Psoas muscle (tissue), 8 donors: ENCODE data around the gene EYS. TPM values are rescaled to one million over a fixed set of nuclear protein-coding genes. Genes with fewer than 3 reads are reported as not detected.

ENCODE experiments used
- ATAC-seq, 4 donors: fragments of 200-7000 bp; cut with Tn5 transposase; one replicate each; pipeline ENCODE4 v1.9.1; 2020; ENCODE audit warnings: moderate library complexity in 3 of 4, mild to moderate bottlenecking in 2 of 4
- DNase-seq, 2 donors: peaks; one replicate each; pipeline ENCODE4 v3.0.0-alpha.2; 2020
- H3K27ac ChIP-seq: fragments of 200-600 bp; one replicate; pipeline ENCODE4 v1.8.0; 2022
- H3K27me3 ChIP-seq, 3 donors: fragments of 200-600 bp in 1 of 3; one replicate each; pipeline versions ENCODE4 v1.6.1 to v1.8.0; 2013 to 2022; ENCODE audit warnings: low read length in 2 of 3, mild to moderate bottlenecking in 2 of 3, moderate library complexity in 1 of 3; ENCODE audit not compliant: insufficient read depth in 3 of 3
- H3K36me3 ChIP-seq, 2 donors: fragments of 200-600 bp in 1 of 2; one replicate each; pipeline versions ENCODE4 v1.6.1 to v1.8.0; 2013 to 2022; ENCODE audit warnings: low read depth in 1 of 2, mild to moderate bottlenecking in 1 of 2, moderate library complexity in 1 of 2; ENCODE audit not compliant: insufficient read depth in 1 of 2
- H3K4me1 ChIP-seq: fragments of 200-600 bp; one replicate; pipeline ENCODE4 v1.8.0; 2022
- H3K4me3 ChIP-seq: fragments of 200-600 bp; one replicate; pipeline ENCODE4 v1.8.0; 2022; ENCODE audit warnings: mild to moderate bottlenecking
- H3K9me3 ChIP-seq: fragments of 200-600 bp; one replicate; pipeline ENCODE4 v1.8.0; 2022
- whole genome bisulfite sequencing, 3 donors: extraction: QIAGEN DNeasy Blood & Tissue Kit; methylation state at CpG; one replicate each; pipeline versions ENCODE4 v1.1.6 to v1.1.7; 2013; 5-methylcytosine and 5-hydroxymethylcytosine counted together
- intact Hi-C, 2 donors: fragments of 100-400 bp; cut with DNase I; formaldehyde crosslinking; loops; one replicate each; pipeline versions ENCODE4 v1.11.0 to v1.14.2; 2022
- polyA plus RNA-seq, 3 donors: library from polyadenylated mRNA; stranded (reverse); fragments of 200-250 nt; gene quantifications; one replicate each; pipeline ENCODE4 v1.2.3, GENCODE V29; 2013
- total RNA-seq, 4 donors: library from RNA; stranded (reverse); fragmentation: NEBNext Ultra II Directional in 2 of 4; extraction: Animal tissue kit (Norgen Biotek cat#: 25700) in 2 of 4; gene quantifications; one replicate each; pipeline versions ENCODE4 v1.2.1 to v1.2.4, GENCODE V29; 2021 to 2023
- TF ChIP-seq, protein P1 (sequence below): fragments of 200-600 bp; IDR thresholded peaks from one replicate; pipeline ENCODE4 v1.8.0; 2022; ENCODE audit warnings: antibody characterized with exemption
- donor health status: healthy with polysubstance abuse.
- donor health status: DM: no; HTN: no; CAD: no; lungs with moderate emphysema.
- donor health status: Bipolar disorder and iron deficiency.
- donor health status: healthy.
- donor health status: DM: yes; HTN: yes; CAD: no.
- donor health status: DM: no; HTN: no; CAD: no.
- donor health status: DM: no; HTN: no; CAD: no.
- donor health status: DM: yes; HTN: yes; CAD: no.

EYS gene
- total and polyA plus RNA-seq, 7 donors: under 0.01 TPM; not detected in 6

DNA sequence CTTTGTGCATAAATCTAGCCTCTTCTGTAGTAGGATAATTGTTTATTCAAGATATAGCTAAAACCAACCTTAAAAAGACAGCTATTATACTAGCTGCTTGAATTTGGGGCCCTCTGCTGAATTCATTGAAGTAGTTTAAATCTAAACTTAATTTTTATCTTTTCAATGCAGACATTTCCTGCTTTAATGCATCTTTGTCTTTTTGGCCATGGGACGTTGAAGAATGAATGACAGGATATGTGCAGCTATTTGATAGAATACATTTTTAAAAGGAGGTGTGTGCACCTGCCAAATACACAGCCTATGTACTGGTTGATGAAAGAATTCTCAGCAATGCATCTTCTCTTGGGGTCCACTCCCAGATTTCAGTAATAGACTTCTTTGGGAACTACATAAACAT lies 1546.5 kb downstream of the EYS start:
- Histone ChIP-seq H3K4me1 (no peaks in the 10 kb centered on the region), H3K4me3 (no peak overlapping the region), H3K27me3 (no peaks in the 10 kb centered on the region), H3K9me3 (no peaks in the 10 kb centered on the region), H3K36me3 (no peaks in the 10 kb centered on the region), H3K27ac (no peak overlapping the region)
- DNase-seq: no peak
- 48 to 65% (median 61%) methylated on average over 1 of the region's 1 CpG for WGBS, 3 donors
- TF ChIP-seq, protein P1, sequence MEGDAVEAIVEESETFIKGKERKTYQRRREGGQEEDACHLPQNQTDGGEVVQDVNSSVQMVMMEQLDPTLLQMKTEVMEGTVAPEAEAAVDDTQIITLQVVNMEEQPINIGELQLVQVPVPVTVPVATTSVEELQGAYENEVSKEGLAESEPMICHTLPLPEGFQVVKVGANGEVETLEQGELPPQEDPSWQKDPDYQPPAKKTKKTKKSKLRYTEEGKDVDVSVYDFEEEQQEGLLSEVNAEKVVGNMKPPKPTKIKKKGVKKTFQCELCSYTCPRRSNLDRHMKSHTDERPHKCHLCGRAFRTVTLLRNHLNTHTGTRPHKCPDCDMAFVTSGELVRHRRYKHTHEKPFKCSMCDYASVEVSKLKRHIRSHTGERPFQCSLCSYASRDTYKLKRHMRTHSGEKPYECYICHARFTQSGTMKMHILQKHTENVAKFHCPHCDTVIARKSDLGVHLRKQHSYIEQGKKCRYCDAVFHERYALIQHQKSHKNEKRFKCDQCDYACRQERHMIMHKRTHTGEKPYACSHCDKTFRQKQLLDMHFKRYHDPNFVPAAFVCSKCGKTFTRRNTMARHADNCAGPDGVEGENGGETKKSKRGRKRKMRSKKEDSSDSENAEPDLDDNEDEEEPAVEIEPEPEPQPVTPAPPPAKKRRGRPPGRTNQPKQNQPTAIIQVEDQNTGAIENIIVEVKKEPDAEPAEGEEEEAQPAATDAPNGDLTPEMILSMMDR: no peak
- ATAC-seq: no peak
- intact Hi-C loops: no loop called here

DNA sequence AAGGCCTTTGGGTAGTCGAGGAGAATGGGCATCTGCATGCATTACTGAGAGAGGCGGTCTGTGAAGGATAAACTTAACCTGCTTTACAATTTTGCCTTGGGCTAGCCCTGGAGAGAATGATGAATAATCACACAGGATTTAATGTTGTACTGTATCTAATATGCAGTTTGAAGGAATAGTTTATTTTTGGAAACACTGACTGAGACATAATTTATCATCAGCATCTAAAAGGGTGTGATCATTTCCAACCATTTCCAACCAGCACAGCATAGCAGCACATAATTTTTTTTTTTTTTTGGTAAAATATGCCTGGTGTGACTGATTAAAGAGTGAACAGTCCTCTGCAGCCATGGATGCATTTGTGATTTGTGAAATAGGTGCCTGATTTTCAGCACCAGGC lies 1552.0 kb downstream of the EYS start:
- H3K27me3 ChIP-seq: no peaks in the 10 kb centered on the region
- H3K4me1 ChIP-seq: no peaks in the 10 kb centered on the region
- no peak for ATAC-seq
- DNase-seq: no peak
- TF ChIP-seq, protein P1: no peak
- WGBS, 3 donors: 69 to 74% (median 71%) methylated on average over 2 of the region's 2 CpGs
- no peak overlapping the region for H3K27ac ChIP-seq
- H3K36me3 ChIP-seq: no peaks in the 10 kb centered on the region
- H3K4me3 ChIP-seq: no peak overlapping the region
- H3K9me3 ChIP-seq: no peaks in the 10 kb centered on the region
- intact Hi-C loops: no loop called here

DNA sequence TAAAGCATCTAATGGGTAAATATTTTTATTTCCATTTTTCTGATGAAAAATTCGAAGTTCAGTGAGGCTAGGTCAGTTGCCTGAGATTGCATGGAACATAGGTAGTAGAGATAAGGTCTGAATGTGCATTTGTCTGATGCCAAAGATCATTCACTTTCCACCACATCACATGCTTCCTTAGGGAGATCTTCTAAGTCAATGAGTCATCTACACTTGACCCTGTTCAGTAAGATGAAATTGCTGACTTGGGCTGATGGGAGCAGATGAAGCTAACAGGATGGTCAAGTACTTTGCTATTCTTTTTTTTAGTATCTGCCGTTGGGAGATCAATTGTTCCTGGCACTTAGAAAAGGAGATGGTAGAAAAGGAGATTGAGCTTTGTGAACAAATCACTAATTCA lies 1560.2 kb downstream of the EYS start:
- intact Hi-C loops: no loop called here
- TF ChIP-seq, protein P1: no peak
- Histone ChIP-seq H3K4me1 (no peaks in the 10 kb centered on the region), H3K27me3 (no peaks in the 10 kb centered on the region), H3K4me3 (no peak overlapping the region), H3K27ac (no peak overlapping the region), H3K9me3 (no peaks in the 10 kb centered on the region), H3K36me3 (no peaks in the 10 kb centered on the region)
- ATAC-seq (no peak), DNase-seq (no peak)
- WGBS, 3 donors: 54 to 63% (median 58%) methylated on average over 2 of the region's 2 CpGs

DNA sequence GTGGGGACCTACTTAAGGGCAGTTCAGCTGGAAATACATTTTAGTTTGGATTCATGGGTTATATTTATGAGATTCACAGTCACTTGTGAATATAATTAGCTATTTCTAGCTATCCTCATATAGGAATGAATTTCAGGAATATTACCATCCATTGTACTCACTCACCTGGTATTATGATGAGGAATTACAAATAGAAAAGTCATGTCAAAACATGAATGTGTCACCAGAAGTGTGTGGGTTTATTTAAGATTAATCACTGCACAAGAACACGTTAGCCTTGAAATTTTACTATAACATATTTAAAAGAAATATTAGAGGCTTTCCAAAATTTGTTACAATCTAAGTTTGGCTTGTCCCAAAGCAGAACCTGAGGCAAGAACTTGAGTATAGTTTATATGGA lies 1560.9 kb downstream of the EYS start:
- H3K27me3 ChIP-seq: no peaks in the 10 kb centered on the region
- WGBS, 3 donors: 46 to 53% (median 48%) methylated on average over 1 of the region's 1 CpG
- TF ChIP-seq, protein P1: no peak
- H3K4me1 ChIP-seq: no peaks in the 10 kb centered on the region
- no peak overlapping the region for H3K27ac ChIP-seq
- intact Hi-C loops: no loop called here
- DNase-seq (no peak), ATAC-seq (no peak)
- no peak overlapping the region for H3K4me3 ChIP-seq
- no peaks in the 10 kb centered on the region for H3K9me3 ChIP-seq
- no peaks in the 10 kb centered on the region for H3K36me3 ChIP-seq

DNA sequence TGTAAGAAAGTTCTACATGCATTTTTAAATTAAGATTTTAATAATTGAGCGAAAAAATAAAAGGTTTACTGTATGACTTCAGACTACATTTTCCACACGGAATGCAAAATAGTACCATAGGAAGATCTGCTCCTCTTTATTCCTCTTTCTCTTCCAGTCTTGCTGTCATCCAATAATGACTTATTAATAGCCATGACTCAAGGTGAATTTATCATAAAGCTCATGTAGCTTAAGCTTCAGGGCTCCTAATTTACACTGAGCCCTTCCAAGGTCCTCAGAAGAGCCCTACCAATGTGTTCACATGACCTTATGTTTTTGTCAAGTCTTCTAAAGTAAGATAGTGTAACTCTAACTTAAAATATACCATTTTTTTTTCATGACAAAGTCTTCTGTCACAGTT lies 1561.4 kb downstream of the EYS start:
- H3K4me3 ChIP-seq: no peak overlapping the region
- H3K27me3 ChIP-seq: no peaks in the 10 kb centered on the region
- ATAC-seq (no peak), DNase-seq (no peak)
- no peaks in the 10 kb centered on the region for H3K36me3 ChIP-seq
- H3K9me3 ChIP-seq: no peaks in the 10 kb centered on the region
- no peaks in the 10 kb centered on the region for H3K4me1 ChIP-seq
- H3K27ac ChIP-seq: no peak overlapping the region
- TF ChIP-seq, protein P1: no peak
- WGBS, 3 donors: 76 to 89% (median 84%) methylated on average over 2 of the region's 2 CpGs
- intact Hi-C loops: no loop called here
